HepG2 (cell line): ENCODE results near the gene PLEKHG2. TPM values are rescaled to one million over a fixed set of nuclear protein-coding genes. Genes with fewer than 3 reads are reported as not detected.

Experiments
- DNMT3B ChIP-seq: conservative IDR thresholded peaks from 2 replicates; pipeline ENCODE4 v1.6.1; 2016; ENCODE audit warnings: missing biosample characterization, control low read depth
- DR1 ChIP-seq: sonication (generic); formaldehyde crosslinking; IDR thresholded peaks from 2 replicates; pipeline ENCODE4 v1.8.0; 2021; ENCODE audit warnings: mild to moderate bottlenecking, missing genetic modification reagents, inconsistent platforms
- ETV5 ChIP-seq: IDR thresholded peaks from 2 replicates; pipeline ENCODE4 v1.6.1; 2018; ENCODE audit warnings: missing biosample characterization, missing genetic modification reagents, inconsistent platforms, borderline replicate concordance
- HNRNPLL ChIP-seq: fragments of 200-400 bp; formaldehyde crosslinking; IDR thresholded peaks from 2 replicates; pipeline ENCODE4 v1.6.1; 2017; ENCODE audit warnings: mild to moderate bottlenecking, low read depth, low read length; ENCODE audit not compliant: poor library complexity, severe bottlenecking
- LBX2 ChIP-seq: sonication (generic); formaldehyde crosslinking; IDR thresholded peaks from 2 replicates; pipeline ENCODE4 v1.5.0; 2020; ENCODE audit warnings: missing genetic modification reagents, mild to moderate bottlenecking, borderline replicate concordance
- MYNN ChIP-seq: sonication (generic); formaldehyde crosslinking; IDR thresholded peaks from 2 replicates; pipeline ENCODE4 v1.4.0; 2020; ENCODE audit warnings: mild to moderate bottlenecking, low read depth, missing genetic modification reagents
- NFKB2 ChIP-seq: sonication (generic); formaldehyde crosslinking; IDR thresholded peaks from 2 replicates; pipeline ENCODE4 v1.4.0; 2020; ENCODE audit warnings: missing genetic modification reagents, borderline replicate concordance
- ONECUT2 ChIP-seq: sonication (generic); formaldehyde crosslinking; IDR thresholded peaks from 2 replicates; pipeline ENCODE4 v1.4.0; 2020; ENCODE audit warnings: missing genetic modification reagents
- PAF1 ChIP-seq: IDR thresholded peaks from 2 replicates; pipeline ENCODE4 v1.6.1; 2016; ENCODE audit warnings: missing genetic modification reagents, missing compliant biosample characterization
- PAX8 ChIP-seq: sonication (generic); formaldehyde crosslinking; IDR thresholded peaks from 2 replicates; pipeline ENCODE4 v1.8.0; 2022; ENCODE audit warnings: mild to moderate bottlenecking, missing genetic modification reagents, borderline replicate concordance
- PCBP2 ChIP-seq: fragments of 200-400 bp; formaldehyde crosslinking; optimal IDR thresholded peaks from 2 replicates; pipeline ENCODE3; 2018; ENCODE audit warnings: low read length, low read depth; ENCODE audit not compliant: poor library complexity, severe bottlenecking
- REPIN1 ChIP-seq: sonication (generic); formaldehyde crosslinking; IDR thresholded peaks from 2 replicates; pipeline ENCODE4 v1.8.0; 2022; ENCODE audit warnings: missing genetic modification reagents, low read depth, mild to moderate bottlenecking, borderline replicate concordance
- SMAD3 ChIP-seq: sonication (generic); formaldehyde crosslinking; IDR thresholded peaks from 2 replicates; pipeline ENCODE4 v1.4.0; 2020; ENCODE audit warnings: missing genetic modification reagents
- TBX3 ChIP-seq: fragments of 450-650 bp; IDR thresholded peaks from 2 replicates; pipeline ENCODE4 v1.6.1; 2017; ENCODE audit warnings: antibody characterized with exemption, mild to moderate bottlenecking, inconsistent platforms, borderline replicate concordance
- THAP7 ChIP-seq: sonication (generic); formaldehyde crosslinking; IDR thresholded peaks from 2 replicates; pipeline ENCODE4 v1.8.1; 2023; ENCODE audit warnings: mild to moderate bottlenecking, missing genetic modification reagents
- TP53 ChIP-seq: sonication (generic); formaldehyde crosslinking; conservative IDR thresholded peaks from 2 replicates; pipeline ENCODE4 v1.4.0; 2020; ENCODE audit warnings: missing genetic modification reagents
- WIZ ChIP-seq: sonication (generic); formaldehyde crosslinking; IDR thresholded peaks from 2 replicates; pipeline ENCODE4 v1.5.1; 2020; ENCODE audit warnings: mild to moderate bottlenecking, missing genetic modification reagents
- YY1 ChIP-seq: IDR thresholded peaks from 2 replicates; pipeline ENCODE4 v1.6.1; 2011; ENCODE audit warnings: low read length, low read depth, moderate library complexity, mild to moderate bottlenecking; ENCODE audit not compliant: insufficient read depth, insufficient replicate concordance
- ZBTB38 ChIP-seq: sonication (generic); formaldehyde crosslinking; IDR thresholded peaks from 2 replicates; pipeline ENCODE4 v1.5.1; 2020; ENCODE audit warnings: mild to moderate bottlenecking, missing genetic modification reagents
- ZC3H13 ChIP-seq: sonication (generic); formaldehyde crosslinking; IDR thresholded peaks from 2 replicates; pipeline ENCODE4 v1.8.1; 2023; ENCODE audit warnings: mild to moderate bottlenecking, missing genetic modification reagents, moderate library complexity
- ZNF367 ChIP-seq: sonication (generic); formaldehyde crosslinking; IDR thresholded peaks from 2 replicates; pipeline ENCODE4 v1.4.0; 2020; ENCODE audit warnings: missing genetic modification reagents, borderline replicate concordance
- ZNF713 ChIP-seq: sonication (generic); formaldehyde crosslinking; IDR thresholded peaks from 2 replicates; pipeline ENCODE4 v1.4.0; 2020; ENCODE audit warnings: mild to moderate bottlenecking, missing genetic modification reagents
- ZNF746 ChIP-seq: sonication (generic); formaldehyde crosslinking; IDR thresholded peaks from 2 replicates; pipeline ENCODE4 v1.8.0; 2022; ENCODE audit warnings: mild to moderate bottlenecking, missing genetic modification reagents
- ZNF749 ChIP-seq: sonication (generic); formaldehyde crosslinking; IDR thresholded peaks from 2 replicates; pipeline ENCODE4 v1.8.0; 2022; ENCODE audit warnings: mild to moderate bottlenecking, missing genetic modification reagents, moderate library complexity, borderline replicate concordance
- ZNF816 ChIP-seq: sonication (generic); formaldehyde crosslinking; IDR thresholded peaks from 2 replicates; pipeline ENCODE4 v1.8.0; 2022; ENCODE audit warnings: missing genetic modification reagents, mild to moderate bottlenecking, borderline replicate concordance
- polyA plus RNA-seq, 8 experiments: library from polyadenylated mRNA; depleted of rRNA in 3 of 8; stranded (reverse) in 7 of 8; unstranded in 1 of 8; fragments of >200 nt; fragmentation: Illumina TruSeq in 4 of 8; extraction: Trizol in 4 of 8; gene quantifications; 2 replicates each; pipeline versions ENCODE4 v1.2.1 to v1.2.3, GENCODE V29; 2011 to 2016; ENCODE audit warnings: low read depth in 4 of 8, missing spikeins in 1 of 8, mixed read lengths in 1 of 8; ENCODE audit not compliant: insufficient read depth in 1 of 8
- total RNA-seq, 5 experiments: library from RNA; depleted of rRNA; stranded (reverse); fragments of >200 nt; fragmentation: Illumina TruSeq; extraction: Trizol; gene quantifications; 2 replicates each; pipeline ENCODE4 v1.2.3, GENCODE V29; 2016; ENCODE audit warnings: low read depth in 1 of 5
- TF ChIP-seq, protein P1 (sequence below): sonication (generic); formaldehyde crosslinking; IDR thresholded peaks from 2 replicates; pipeline ENCODE4 v1.4.0; 2020; ENCODE audit warnings: mild to moderate bottlenecking, missing genetic modification reagents
- TF ChIP-seq, protein P2 (sequence below): sonication (generic); formaldehyde crosslinking; IDR thresholded peaks from 2 replicates; pipeline ENCODE4 v1.5.0; 2020; ENCODE audit warnings: missing genetic modification reagents

The PLEKHG2 gene
- total and polyA plus RNA-seq, 2 of the 13 experiments (the other 11 are each of a cell fraction or from before 2014, with no cell fraction given), result 3.6 to 6.8 TPM

GRCh38 chr19:39406656-39407409 is 5.6 kb upstream of the PLEKHG2 start, which contains the start of gene ZFP36 (continued):
- TF ChIP-seq, protein P1, sequence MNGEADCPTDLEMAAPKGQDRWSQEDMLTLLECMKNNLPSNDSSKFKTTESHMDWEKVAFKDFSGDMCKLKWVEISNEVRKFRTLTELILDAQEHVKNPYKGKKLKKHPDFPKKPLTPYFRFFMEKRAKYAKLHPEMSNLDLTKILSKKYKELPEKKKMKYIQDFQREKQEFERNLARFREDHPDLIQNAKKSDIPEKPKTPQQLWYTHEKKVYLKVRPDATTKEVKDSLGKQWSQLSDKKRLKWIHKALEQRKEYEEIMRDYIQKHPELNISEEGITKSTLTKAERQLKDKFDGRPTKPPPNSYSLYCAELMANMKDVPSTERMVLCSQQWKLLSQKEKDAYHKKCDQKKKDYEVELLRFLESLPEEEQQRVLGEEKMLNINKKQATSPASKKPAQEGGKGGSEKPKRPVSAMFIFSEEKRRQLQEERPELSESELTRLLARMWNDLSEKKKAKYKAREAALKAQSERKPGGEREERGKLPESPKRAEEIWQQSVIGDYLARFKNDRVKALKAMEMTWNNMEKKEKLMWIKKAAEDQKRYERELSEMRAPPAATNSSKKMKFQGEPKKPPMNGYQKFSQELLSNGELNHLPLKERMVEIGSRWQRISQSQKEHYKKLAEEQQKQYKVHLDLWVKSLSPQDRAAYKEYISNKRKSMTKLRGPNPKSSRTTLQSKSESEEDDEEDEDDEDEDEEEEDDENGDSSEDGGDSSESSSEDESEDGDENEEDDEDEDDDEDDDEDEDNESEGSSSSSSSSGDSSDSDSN (CRISPR knock-in tag), result 0 out of 2 replicates have a peak, but pooled peaks have one; percentile 52
- TF ChIP-seq TBX3 (no peak), NFKB2 (peak; percentile 27; the same call in 1 of the 2 replicates), TP53 (CRISPR knock-in tag) (0 out of 2 replicates have a peak, but pooled peaks have one; percentile 18), YY1 (peak; percentile 25), ZNF746 (peak; percentile 45), ONECUT2 (CRISPR knock-in tag) (no peak), WIZ (CRISPR knock-in tag) (no peak), THAP7 (CRISPR knock-in tag) (no peak), PCBP2 (no peak), ZBTB38 (CRISPR knock-in tag) (peak; percentile 72; the same call in 1 of the 2 replicates), DNMT3B (no peak), HNRNPLL (no peak), PAF1 (CRISPR knock-in tag) (no peak), PAX8 (CRISPR knock-in tag) (no peak), ZC3H13 (CRISPR knock-in tag) (no peak; the same call in 1 of the 2 replicates), ZNF713 (no peak), ETV5 (CRISPR knock-in tag) (no peak), LBX2 (CRISPR knock-in tag) (no peak), REPIN1 (CRISPR knock-in tag) (no peak), ZNF816 (CRISPR knock-in tag) (no peak), ZNF749 (no peak), SMAD3 (CRISPR knock-in tag) (0 out of 2 replicates have a peak, but pooled peaks have one; percentile 29), DR1 (CRISPR knock-in tag) (peak; percentile 93), MYNN (CRISPR knock-in tag) (no peak), ZNF367 (CRISPR knock-in tag) (no peak)
- TF ChIP-seq, protein P2, sequence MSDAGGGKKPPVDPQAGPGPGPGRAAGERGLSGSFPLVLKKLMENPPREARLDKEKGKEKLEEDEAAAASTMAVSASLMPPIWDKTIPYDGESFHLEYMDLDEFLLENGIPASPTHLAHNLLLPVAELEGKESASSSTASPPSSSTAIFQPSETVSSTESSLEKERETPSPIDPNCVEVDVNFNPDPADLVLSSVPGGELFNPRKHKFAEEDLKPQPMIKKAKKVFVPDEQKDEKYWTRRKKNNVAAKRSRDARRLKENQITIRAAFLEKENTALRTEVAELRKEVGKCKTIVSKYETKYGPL (CRISPR knock-in tag), result peak; percentile 46; the same call in 1 of the 2 replicates
